Stimulated activated CD8-positive, alpha-beta memory T cell treated with anti-CD3 and anti-CD28 coated beads, Interleukin-4, amount 100 ng/mL, for 1 hour (primary cell): ENCODE results near the gene PIBF1.
"Not testable (repeated sequence)": the region's sequence is repeated elsewhere in the genome, so short reads cannot be mapped to it uniquely, and the experiment has no call there.

ENCODE experiments used
- DNase-seq, 2 donors: peaks; one replicate each; pipeline ENCODE4 v3.0.0-alpha.2; 2020; ENCODE audit warnings: low read depth in 2 of 2, low spot score in 1 of 2

Gene PIBF1

GRCh38 chr13:72781451-72782439, at the start of gene PIBF1, which contains the start of gene DIS3:
Gene PIBF1 (plus strand): TSS chr13:72782133. CDS start chr13:72783470, 1,337 bp downstream.
Gene DIS3 (minus strand): TSS chr13:72781900. CDS start chr13:72781832, 68 bp downstream.
- DNase-seq: peak; percentile 88 to 89

- no peak for DNase-seq
These were observed 44.9 kb upstream of the PIBF1 start for GRCh38 chr13:72737033-72737432.

GRCh38 chr13:72740015-72740414, 41.9 kb upstream of the PIBF1 start:
- no peak for DNase-seq

- DNase-seq: no peak
These were observed 36.7 kb upstream of the PIBF1 start for GRCh38 chr13:72745260-72745659.

GRCh38 chr13:72751220-72751619, 30.7 kb upstream of the PIBF1 start:
- DNase-seq: no peak

- DNase-seq: no peak
These were observed 27.8 kb upstream of the PIBF1 start for GRCh38 chr13:72754111-72754510.

GRCh38 chr13:72757792-72758535, 24.0 kb upstream of the PIBF1 start:
- DNase-seq: no peak

GRCh38 chr13:72760189-72760588, 21.7 kb upstream of the PIBF1 start:
- DNase-seq: no peak

- DNase-seq: no peak
These were observed 18.5 kb upstream of the PIBF1 start for GRCh38 chr13:72763411-72763810.

GRCh38 chr13:72774019-72774418, 7.9 kb upstream of the PIBF1 start:
- no peak for DNase-seq

- no peak for DNase-seq
These were observed 784 bp downstream of the PIBF1 start for GRCh38 chr13:72782717-72783116.

- DNase-seq: not testable (repeated sequence)
These were observed 2.7 kb downstream of the PIBF1 start for GRCh38 chr13:72784679-72785078.

- DNase-seq: no peak
These were observed 6.9 kb downstream of the PIBF1 start for GRCh38 chr13:72788831-72789230.

GRCh38 chr13:72792640-72793039, 10.7 kb downstream of the PIBF1 start:
- DNase-seq: no peak

GRCh38 chr13:72798817-72799216, 16.9 kb downstream of the PIBF1 start:
- no peak for DNase-seq

- no peak for DNase-seq
These were observed 22.4 kb downstream of the PIBF1 start for GRCh38 chr13:72804301-72804700.

GRCh38 chr13:72805676-72806346, 23.9 kb downstream of the PIBF1 start:
- DNase-seq: no peak

- DNase-seq: not testable (repeated sequence)
These were observed 24.6 kb downstream of the PIBF1 start for GRCh38 chr13:72806514-72806913.

- DNase-seq: no peak
These were observed 27.1 kb downstream of the PIBF1 start for GRCh38 chr13:72808917-72809500.

- DNase-seq: no peak
These were observed 38.4 kb downstream of the PIBF1 start for GRCh38 chr13:72820156-72820897.
